VCaP (cell line): ENCODE data around the gene KCTD4.

Experiments
- H3K27ac ChIP-seq: fragments of 450-650 bp; 2 replicates; pipeline ENCODE4 v1.5.1; 2017
- CTCF ChIP-seq: fragments of 450-650 bp; conservative IDR thresholded peaks from 2 replicates; pipeline ENCODE4 v1.5.1; 2017; ENCODE audit warnings: mild to moderate bottlenecking, moderate library complexity

Gene KCTD4

GRCh38 chr13:45143346-45143751 lies 57.5 kb downstream of the KCTD4 start:
- no peak overlapping the region for H3K27ac ChIP-seq
- TF ChIP-seq CTCF = no peak
